Embryonic facial prominence (tissue), 1 donor: ENCODE data around the gene COL1A1.

Experiments used
- DNase-seq: peaks from one replicate; pipeline ENCODE4 v3.0.0-alpha.2; 2016; ENCODE audit errors: extremely low spot score

COL1A1 gene

DNA sequence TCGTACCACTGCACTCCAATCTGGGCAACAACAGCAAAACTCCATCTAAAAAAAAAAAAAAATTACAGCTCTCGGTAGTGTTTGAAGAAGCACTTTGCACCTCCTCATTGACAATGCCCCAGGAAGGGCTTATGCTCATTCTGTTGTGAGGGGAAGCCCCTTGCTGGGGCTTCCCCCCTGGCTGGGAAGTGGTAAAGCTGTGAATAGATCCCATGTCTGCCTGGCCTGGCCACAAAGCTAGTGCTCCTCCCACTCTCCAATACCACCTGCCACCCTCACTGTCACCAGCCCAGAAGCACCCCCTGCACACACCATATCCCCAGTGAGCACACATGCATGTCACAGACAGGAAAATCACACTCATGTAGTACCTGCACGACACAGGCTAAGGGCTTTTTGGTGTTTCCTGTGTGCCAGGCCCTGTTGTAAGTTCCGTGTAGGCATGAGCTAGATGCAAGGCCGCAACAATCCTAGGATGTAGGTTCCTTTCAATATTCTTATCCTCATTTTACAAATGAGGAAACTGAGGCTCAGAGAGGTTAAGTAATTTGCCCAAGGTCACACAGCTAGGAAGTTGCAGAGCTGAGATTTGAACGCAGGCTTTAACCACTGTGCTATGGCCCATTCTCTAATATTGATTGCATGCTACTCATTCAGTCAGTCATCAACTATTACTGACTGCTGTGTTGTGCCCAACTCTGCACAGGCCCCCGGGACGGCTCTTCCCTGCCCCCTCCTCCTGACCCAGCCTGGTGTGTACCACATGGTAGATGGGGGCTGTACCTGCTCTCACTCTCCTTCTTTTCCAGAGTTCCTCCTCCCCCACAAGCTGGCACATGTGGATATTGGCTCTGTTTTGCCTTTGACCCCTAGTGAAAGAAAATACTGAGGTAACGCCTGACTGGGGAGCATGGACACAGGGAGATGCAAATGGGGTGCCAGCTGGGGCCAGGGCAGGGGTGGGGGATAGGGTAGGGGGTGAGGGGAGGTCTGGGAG lies 11.9 kb upstream of the COL1A1 start:
- DNase-seq: no peak

DNA sequence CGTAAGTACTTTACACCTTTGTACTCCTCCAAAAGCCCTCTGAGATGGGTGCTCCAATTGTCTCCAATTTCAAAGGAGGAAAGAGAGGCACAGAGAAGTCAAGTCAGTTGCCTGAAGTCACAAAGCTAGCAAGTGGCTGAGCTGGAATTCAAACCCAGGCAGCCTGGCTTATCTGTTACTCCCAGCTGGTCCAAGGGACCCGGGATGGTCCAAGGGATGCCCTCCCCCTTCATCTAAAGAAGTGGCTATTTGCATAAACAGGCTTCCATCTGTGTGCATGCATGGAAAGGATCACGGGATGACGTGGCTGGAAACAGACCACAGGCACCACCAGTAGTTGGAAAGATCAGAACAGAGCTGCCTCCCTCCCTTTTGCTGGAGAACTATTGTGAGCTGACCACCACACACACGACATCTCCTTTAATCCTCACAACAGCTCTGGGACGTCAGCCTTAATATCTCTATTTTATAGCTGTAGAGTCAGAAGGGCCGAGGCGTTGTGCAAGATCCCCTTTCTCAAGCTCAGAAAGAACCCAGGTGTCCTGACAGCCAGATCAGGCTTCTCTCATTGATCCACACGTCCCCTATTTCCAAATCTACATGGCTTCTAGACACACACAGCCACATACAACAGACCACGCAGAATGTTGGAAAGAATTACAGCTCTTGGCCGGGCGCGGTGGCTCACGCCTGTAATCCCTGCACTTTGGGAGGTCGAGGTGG lies 10.9 kb upstream of the COL1A1 start:
- DNase-seq: no peak

DNA sequence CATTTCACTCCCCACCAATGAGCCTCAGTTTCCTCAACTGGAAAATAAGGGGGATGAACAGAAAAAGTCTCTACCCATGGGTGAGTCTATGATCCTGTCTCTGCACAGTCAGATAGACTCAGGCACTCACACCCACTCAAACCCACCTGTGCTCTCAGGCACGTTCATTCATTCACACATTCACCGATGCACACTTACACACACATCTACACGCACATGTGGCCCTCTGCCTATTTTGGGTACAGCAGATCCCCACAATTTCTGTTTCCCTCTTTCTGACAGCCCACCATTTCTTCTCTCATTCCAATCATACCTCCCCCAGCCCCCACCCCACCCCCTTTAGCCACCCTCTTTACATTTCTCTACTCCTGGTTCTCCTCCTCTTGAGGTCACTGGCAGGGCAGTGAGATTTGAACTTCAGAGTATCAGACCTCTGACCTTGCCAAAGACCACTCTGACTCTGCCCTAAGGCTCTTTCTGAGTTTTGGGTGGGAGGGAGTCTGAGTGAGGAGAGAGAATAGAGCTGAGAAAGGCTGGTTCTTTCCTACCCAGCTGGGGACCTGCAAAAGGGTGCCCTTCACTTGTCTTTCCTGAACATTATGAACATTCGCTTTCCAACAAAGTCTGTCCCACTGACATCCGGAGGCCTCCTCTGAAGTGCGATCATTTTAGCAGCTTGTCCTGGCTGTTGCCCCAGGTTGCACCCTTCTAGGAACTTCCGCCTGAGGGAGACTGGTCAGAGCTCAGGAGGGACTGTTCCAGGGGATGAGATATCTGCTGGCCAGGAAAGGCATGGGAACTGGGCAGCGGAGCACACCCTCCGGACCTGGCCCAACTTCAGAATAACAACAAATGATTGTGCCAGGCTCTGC lies 10.1 kb upstream of the COL1A1 start:
- DNase-seq: no peak

DNA sequence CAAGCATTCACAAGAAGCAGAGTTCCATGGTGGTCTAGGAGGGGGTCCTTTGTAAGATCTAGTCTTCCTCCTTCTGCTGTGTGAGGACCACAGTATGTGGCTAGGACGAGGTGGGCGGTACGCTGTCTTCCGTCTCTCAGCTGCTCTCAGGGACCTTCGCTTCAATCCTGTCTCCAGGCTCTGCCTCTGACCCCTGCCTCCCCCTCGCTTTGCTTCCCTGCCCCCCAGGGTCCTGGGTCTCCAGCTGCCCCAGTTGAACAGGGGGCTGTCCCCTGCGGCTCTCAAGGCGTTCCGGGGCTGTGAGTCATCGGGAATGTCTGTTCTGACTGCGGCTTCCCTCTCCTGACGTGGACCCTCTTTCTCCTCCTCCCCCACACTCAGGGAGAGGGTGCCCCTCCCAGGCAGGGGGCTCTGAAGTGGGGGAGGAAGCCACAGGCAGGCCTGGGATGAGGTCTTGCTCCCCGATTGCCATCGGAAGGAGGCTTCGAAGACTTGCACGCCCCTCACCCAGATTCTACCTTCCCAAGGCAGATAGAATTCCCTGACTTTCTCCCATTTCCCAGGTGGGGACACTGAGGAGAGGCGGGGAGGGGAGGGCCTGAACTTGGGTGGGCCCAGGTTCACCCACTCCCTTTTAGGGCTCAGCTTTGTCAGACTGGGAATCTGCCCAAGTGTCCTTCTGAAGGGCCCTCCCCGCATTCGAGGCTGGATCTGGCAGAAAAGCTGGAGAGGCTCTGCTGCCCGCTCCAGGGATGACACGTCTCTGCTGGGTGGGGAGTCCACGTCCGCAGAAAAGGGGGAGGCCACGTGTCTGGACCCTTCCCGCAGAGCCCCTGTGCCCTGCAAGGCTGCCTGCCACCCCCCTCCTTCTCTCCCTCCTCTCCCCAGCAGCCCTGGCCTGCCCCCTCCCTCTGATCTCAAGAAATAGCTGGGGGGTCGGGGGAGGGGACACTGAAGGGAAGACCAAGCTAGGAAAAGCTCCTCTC lies 9.1 kb upstream of the COL1A1 start:
- DNase-seq: peak; percentile 85

DNA sequence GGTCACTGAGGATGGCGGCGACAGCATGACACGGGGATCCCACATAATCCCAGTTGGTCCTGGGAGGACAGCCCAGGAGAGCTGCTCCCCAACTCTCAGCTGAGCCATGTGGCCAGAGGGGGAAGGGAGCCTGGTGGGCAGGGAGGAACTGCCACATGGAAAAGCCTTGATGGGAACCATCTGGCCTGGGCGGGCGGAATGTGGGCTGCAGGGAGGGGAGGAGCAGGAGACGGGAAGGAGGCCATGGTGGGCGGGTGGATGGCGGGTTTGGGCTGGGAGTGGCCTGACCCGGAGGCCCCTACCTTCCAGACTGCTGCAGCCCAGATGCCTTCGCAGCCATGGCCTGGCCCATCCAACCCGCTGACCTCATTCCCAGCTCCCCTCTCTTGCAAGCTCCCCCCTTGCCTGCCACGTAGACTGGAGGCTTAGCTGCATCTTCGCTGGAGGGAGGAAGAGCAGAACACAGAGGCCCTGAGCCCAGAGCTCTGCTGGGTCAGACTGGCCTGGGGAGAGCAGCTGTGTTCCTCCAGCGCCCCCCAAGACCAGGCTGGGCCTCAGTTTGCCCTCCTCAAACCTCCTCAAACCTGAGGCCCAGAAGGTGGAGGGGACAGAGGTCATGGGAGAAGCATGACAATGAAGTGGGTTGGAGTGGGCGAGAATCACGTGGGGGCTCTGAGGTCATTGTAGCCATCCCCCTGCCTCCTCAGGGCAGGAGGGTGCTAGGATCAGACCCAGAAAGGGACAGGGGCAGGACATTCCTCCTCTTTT lies 8.2 kb upstream of the COL1A1 start:
- DNase-seq: peak; percentile 87

DNA sequence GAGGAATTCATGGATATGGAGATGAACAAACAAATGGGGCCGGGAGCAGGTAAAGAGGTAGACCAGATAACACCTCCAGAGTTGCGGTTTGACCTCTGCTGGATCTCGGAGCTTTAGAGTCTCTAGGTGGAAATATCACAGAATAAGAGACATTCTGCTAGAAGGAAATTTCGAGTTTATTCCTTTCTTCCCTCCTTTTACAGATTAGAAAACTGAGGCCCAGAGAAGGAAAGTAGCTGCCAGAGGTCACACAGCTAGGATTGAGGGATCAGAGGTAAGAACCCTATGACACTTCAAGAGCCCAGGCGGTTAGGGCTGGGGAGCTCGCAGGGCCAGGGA lies 7.7 kb upstream of the COL1A1 start:
- no peak for DNase-seq

DNA sequence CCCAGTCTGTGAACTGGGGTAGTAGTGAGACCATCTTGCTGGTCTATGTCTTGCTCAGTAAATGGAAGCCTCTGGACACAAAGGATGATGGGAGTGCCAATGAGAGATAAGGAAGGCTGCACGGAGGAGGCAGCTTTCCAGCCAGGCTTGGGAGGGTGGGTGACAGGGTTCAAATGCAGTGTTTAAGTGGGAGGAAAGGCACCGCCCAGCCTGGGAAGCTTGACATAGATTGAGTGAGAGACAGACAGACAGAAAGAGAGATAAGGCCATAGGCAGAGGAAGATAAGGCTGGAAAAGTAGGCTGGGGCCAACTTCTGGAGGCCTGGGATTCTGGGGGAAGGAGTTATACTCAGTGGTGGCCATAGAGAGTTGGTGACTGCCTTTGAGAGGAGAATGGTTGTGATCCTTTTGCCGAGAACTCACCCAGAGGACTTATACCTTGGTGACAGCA lies 7.2 kb upstream of the COL1A1 start:
- DNase-seq: no peak

DNA sequence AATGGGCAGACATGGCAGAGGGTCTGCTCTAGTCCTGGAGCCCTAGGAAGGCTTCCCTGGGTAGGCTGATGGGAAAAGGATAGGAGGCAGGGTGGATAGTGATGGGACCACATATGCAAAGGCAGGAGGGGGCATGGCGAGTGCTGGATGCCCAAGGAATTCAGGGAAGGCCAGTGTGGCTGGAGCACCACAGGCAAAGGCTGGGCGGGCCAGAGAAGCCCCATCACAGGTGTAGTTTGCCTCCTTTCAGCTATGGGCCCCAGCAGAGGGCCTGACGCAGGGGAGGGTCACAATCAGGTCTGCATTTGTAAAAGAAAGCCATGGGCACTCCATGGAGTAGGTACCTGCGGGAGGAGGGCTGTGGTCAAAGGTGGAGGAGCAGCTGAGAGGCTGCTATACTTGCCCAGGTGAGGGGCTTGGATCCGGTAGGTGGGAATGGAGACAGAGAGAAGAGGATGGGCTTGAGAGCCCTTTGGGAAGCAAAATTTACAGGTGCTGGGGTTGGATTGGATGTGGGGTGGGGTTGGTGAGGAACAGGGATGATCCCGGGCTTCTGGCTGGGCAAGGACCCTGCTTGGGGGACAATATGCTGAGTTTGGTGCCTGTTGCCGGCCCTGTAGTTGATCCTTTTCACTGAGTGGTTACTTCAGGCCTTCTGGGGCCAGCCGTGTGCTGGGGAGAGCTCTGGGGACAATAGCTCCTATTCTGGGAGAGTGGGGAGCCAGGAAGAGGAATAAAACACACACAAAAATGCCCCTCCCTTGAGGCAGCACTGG lies 6.5 kb upstream of the COL1A1 start:
- DNase-seq: no peak

DNA sequence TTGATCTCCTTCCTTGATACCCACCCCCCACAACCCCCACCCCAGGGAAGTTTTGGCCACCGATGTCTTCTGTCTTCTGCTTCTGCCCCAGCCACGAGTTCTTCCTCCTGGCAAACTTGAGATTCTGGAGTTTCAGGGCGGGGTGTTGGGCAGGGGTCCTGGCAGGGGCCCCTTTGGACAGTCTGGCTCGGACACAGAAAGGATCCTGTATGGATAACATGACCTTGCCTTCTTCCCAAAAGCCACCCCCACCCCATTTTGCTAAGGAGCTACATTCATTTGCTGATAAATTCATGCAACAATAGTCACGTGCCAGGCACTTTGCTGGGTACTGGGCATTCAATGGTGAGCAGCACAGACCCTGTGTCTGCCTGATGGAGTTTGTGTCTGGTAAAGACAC lies 5.9 kb upstream of the COL1A1 start:
- DNase-seq: no peak

DNA sequence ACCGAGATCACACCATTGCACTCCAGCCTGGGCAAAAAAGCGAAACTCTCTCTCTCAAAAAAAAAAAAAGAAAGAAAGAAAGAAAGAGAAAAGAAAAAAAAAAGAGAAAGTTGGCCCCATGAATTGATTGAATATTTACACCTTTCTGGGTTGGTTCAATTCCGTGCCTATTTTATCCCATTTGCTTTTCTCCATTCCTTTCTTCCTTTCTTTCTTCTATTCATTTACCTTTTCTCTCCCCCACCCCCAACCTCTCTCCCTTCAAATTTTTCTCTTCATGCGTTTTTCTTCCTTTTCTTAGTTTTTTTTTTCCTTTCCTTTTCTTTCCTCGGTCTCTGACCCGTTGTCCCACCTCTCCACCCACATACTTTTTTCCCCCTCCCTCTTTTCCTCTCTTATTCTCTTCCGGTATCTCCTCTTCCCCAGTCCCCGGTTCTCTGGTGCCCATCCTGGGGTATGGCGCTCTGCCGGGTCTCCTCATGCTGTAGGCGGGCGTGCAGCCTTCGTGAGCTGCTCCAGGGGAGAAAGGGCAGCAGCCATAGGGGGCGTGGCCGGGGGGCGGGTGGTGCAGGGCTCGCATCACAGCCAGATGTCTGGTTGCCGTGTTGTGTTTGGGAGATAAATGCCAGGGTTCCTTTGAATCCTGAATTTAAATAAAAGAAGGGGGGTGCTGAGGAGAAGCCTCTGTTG lies 5.3 kb upstream of the COL1A1 start:
- DNase-seq: no peak

DNA sequence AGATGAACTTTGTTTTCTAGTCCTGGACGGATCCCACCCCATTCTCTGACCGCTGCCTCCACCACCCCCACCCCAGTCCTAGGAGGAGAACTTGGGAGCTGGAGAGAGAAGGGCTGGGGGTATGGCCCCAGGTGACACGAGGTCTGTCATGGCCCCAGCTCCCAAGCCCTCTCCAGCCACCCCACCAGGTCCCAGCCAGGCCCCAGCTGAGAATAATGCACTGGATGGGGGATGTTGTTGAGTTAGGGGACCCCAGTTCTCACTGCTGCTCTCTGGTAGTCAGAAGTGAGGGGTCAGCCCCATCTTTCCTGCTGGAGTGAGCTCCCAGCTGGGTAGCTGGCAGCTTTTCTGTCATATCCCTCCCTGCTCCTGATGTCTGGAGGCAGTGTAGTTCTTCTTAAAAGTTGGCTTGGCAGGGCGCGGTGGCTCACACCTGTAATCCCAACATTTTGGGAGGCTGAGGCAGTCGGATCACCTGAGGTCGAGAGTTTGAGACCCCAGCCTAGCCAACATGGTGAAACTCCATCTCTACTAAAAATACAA lies 4.6 kb upstream of the COL1A1 start:
- DNase-seq: no peak

DNA sequence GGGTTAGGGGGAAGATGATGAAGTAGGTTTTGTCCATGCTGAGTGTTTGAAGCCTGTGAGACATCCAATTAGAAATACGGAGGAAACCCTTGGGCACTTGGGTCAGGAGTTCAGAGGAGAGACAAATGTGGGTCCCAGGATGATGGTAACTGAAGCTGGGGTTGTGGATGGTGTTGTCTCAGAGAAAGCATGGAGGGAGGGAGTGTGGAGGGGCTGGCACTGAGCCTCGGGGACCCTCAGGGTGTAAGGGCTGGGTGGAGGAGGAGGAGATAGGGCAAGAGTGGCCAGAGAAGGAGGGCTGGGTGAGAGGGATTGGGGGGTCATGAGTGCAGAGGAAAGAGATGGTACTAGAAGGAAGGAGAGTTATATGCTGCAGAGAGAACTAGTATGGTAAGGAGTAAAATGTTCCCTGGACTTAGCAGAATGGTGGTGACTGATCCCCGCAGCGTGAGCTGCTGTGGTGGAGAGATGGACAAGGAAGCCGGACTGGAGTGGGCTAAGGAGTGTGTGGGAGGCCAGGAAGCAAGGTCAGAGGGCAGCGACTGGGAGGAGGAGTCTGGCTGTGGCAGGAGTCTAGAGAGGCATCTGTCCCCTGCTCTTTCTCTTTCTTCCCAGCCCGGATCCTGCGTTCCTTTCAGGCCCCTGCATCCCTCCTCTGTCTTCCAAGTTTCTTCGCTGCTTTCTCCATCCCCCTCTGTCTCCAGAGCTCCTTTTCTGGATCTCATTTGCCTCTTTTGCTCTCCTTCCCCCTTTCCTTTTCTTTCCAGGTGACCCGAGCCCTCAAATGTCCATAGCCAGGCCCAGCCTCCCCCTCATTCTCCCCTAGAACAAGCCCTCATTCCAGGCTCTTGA lies 3.9 kb upstream of the COL1A1 start:
- DNase-seq: no peak

DNA sequence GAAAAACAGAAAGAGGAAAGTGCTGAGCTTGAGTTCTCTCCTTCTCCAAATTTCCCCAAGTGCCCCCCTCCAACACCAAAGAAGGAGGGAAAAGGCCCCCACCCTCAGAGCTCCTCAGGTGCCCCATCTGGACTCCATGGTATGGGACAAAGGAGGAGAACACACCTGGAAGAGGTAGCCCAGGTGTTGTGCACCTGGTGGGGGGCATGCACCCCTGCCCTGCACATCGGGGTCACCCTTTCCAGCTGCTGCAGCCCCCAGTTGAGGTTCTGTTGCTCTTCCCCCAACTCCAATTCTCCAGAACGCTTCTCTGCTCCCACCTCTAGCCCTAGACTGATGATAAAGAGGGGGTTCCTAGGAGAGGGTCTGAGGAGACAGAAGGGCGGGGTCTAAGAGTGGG lies 3.0 kb upstream of the COL1A1 start:
- DNase-seq: no peak

DNA sequence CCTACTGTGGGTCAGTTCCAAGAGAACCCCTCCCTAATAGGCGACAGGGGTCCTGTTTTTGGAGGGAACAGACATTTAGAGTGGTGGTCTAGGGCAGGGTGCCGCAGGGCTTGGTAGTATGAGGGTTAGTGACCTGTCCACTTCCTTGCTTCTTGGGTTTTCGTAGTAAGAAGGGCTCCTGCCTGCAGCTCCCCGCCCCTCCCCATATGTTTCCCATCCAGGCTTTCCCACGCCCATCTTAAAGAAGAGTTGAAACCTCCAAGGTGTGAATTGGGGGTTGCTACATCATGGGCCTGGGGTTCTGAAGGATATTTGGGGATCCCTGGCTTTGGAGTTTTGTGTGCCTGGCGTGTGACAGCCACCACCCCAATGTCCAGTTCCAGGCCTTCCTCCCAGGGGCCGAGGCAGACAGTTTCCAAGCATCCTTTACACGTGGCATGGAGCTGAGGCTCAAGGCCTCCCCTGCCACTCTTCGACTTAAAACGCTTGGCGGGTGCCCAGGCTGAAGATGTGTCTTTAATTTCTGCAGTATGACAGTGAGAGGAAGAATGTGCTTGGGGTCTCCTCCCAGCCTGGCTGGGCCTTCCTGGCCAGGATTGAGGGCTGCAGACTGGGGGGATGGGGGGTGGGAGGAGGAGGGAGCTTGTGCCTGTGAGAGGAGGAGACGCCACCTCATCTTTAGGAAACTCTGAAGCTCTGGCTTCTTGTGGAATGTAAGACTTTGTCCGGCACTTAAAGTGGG lies 2.3 kb upstream of the COL1A1 start:
- peak; percentile 59 for DNase-seq

DNA sequence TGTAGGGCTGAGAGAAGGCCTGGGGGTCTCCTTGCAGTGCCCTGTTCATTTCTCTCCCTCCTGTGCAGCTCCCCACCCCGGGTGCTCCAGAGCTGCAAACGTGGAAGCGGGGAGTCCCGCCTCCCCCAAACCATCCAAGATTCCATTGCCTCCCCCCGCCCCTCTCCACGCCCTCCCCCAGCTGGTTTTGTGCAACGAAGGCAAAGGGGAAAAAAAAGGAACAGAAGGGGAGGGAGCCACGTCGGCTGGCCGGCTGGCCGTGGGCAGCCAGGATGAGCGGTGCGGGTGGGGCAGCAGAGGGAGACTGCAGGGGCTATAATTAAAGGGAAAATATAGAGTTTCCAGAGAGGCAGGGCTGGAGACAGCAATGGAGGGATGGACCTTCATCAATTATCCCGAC lies 1.7 kb upstream of the COL1A1 start:
- no peak for DNase-seq

DNA sequence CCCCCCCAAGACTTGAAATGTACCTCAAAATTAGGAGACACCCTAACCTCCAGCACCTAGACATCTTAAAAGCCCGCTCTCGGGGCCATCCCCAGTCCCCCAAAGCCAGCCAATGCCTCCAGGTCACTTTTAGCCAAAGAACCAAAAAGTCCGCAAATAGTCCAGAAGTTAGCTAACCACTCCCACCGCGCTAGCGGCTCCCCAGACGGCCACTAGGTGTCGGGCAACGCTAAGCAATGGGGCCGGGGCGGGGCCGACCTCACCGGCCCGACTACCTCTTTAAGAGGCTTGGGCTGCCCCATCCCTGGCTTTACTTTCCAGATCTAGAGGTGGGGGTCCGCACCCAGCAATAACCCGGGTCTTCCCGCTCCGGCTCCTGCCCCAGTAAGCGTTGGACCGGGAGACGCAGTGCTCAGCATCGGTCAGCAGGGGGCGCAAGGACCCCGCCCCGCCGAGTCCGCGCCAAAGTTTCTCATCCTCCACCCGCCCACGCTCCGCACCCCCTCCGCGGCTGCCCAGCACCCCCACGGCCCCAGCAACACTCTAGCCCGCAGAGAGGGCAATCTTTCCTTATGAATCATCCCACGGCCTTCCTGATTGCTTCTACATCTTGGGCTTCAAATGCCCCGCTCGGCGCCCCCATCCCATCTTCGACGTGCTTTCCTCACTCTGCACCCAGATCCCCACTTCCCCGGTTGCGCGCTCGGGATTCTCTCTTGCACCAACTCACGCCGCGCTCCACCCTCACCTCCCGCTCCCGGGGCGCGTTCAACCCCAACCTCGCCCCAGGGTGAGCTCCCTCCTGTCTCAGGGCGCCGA lies 765 bp downstream of the COL1A1 start:
- DNase-seq: peak; percentile 91
